ENCODE results near the gene HID1. TPM values are rescaled to one million over a fixed set of nuclear protein-coding genes. Genes with fewer than 3 reads are reported as not detected.

HID1 gene
- total RNA-seq (10 to 100 TPM; 12.7 to 21.0 (median 14.5) TPM), total RNA-seq (1.4 to 16.8 (median 10.4) reads per million in 29 experiments)
- total RNA-seq (2013) = 3.0 TPM

- ATAC-seq (replicated peaks in 1 of 4) (peak; percentile 90 to 93 (median 92)), DNase-seq (peak; percentile 56 to 88 (median 74))
- 6% methylated on average over 90 of the region's 95 CpGs for WGBS (ENCODE audit: insufficient coverage)
- Mint-ChIP-seq H3K4me3 (peak within 1 kb of the TSS; percentile 80 to 96 (median 82)), H3K4me1 (peaks cover 6 to 13% (median 6%) of the 10 kb centered on the region in 3 donors), H3K9me3 (no peaks in the 10 kb centered on the region), H3K36me3 (no peaks in the 10 kb centered on the region), H3K27ac (peak within 1 kb of the TSS; percentile 24 to 61), H3K27me3 (peaks cover 0 to 19% of the 10 kb centered on the region in 2 donors)
- H3K9me3 ChIP-seq = no peaks in the 10 kb centered on the region
- peaks cover 2 to 21% of the 10 kb centered on the region in 2 experiments for H3K4me1 ChIP-seq (ENCODE audit: control insufficient read depth in 1 of 2, extremely low read depth in 1 of 2, insufficient read depth in 2 of 2, low read length in 2 of 2)
- ChIA-PET CTCF (interaction anchor here (0.6 to 3.6 kb wide), 7 partner anchors 11 to 106 kb away, joined by 3 to 13 read pairs (median 3); partner anchors contain the start of gene CDR2L (in 1 of the 2)), POLR2A (no interaction called here)
- H3K27ac ChIP-seq (ENCODE audit: low read length) = no peak within 1 kb of the TSS
- H3K27me3 ChIP-seq (replicated peaks in 1 of 2; ENCODE audit: control insufficient read depth in 2 of 2, extremely low read depth in 1 of 2, insufficient read depth in 2 of 2, low read length in 1 of 2) = peaks cover 0 to 41% of the 10 kb centered on the region in 2 experiments
- H3K36me3 ChIP-seq (ENCODE audit: control insufficient read depth in 2 of 2, extremely low read depth in 1 of 2, insufficient read depth in 1 of 2, low read length in 1 of 2) = no peaks in the 10 kb centered on the region
- peak within 1 kb of the TSS; percentile 53 to 59 for H3K4me3 ChIP-seq (ENCODE audit: control insufficient read depth in 1 of 2, extremely low read depth in 1 of 2, low read length in 1 of 2)
Measured at GRCh38 chr17:74972107-74972972, at the start of gene HID1. Gene HID1, minus strand, starts transcription at chr17:74972759. Its CDS starts 103 bp downstream, at chr17:74972656.

- Mint-ChIP-seq H3K27ac (no peak overlapping the region), H3K4me3 (no peak overlapping the region), H3K4me1 (peaks cover 7 to 32% (median 19%) of the 10 kb centered on the region in 3 donors), H3K9me3 (no peaks in the 10 kb centered on the region), H3K27me3 (no peaks in the 10 kb centered on the region), H3K36me3 (peaks cover 40% of the 10 kb centered on the region)
- Histone ChIP-seq H3K27ac (ENCODE audit: low read length) (no peak overlapping the region), H3K4me1 (ENCODE audit: control insufficient read depth in 1 of 2, extremely low read depth in 1 of 2, insufficient read depth in 2 of 2, low read length in 2 of 2) (peaks cover 3 to 9% of the 10 kb centered on the region in 2 experiments), H3K27me3 (replicated peaks in 1 of 2; ENCODE audit: control insufficient read depth in 2 of 2, extremely low read depth in 1 of 2, insufficient read depth in 2 of 2, low read length in 1 of 2) (no peaks in the 10 kb centered on the region), H3K4me3 (ENCODE audit: control insufficient read depth in 1 of 2, extremely low read depth in 1 of 2, low read length in 1 of 2) (no peak overlapping the region), H3K36me3 (ENCODE audit: control insufficient read depth in 2 of 2, extremely low read depth in 1 of 2, insufficient read depth in 1 of 2, low read length in 1 of 2) (peaks cover 5 to 47% of the 10 kb centered on the region in 2 donors), H3K9me3 (no peaks in the 10 kb centered on the region)
- ATAC-seq (replicated peaks in 1 of 4) (no peak), DNase-seq (no peak)
- ChIA-PET CTCF (no interaction called here), POLR2A (no interaction called here)
- 98% methylated on average over 9 of the region's 19 CpGs for WGBS (ENCODE audit: insufficient coverage)
Measured at GRCh38 chr17:75020331-75021110, 48.0 kb upstream of the HID1 start.

GRCh38 chr17:75019710-75020109 lies 47.2 kb upstream of the HID1 start:
- ATAC-seq (replicated peaks in 1 of 4) (no peak), DNase-seq (no peak)
- H3K36me3 ChIP-seq (ENCODE audit: control insufficient read depth in 2 of 2, extremely low read depth in 1 of 2, insufficient read depth in 1 of 2, low read length in 1 of 2) = peaks cover 5 to 47% of the 10 kb centered on the region in 2 donors
- Mint-ChIP-seq H3K4me1 (peaks cover 10 to 29% (median 16%) of the 10 kb centered on the region in 3 donors), H3K36me3 (peaks cover 43% of the 10 kb centered on the region), H3K9me3 (no peaks in the 10 kb centered on the region), H3K27ac (no peak overlapping the region), H3K27me3 (no peaks in the 10 kb centered on the region), H3K4me3 (no peak overlapping the region)
- CTCF ChIA-PET = interaction anchor here in 1 of 2 donors (0.7 kb wide), 1 partner anchor 90 kb away, joined by 4 read pairs; the partner anchor contains the start of gene ARMC7
- POLR2A ChIA-PET = no interaction called here
- no peak overlapping the region for H3K27ac ChIP-seq (ENCODE audit: low read length)
- H3K4me3 ChIP-seq (ENCODE audit: control insufficient read depth in 1 of 2, extremely low read depth in 1 of 2, low read length in 1 of 2) = no peak overlapping the region
- H3K4me1 ChIP-seq (ENCODE audit: control insufficient read depth in 1 of 2, extremely low read depth in 1 of 2, insufficient read depth in 2 of 2, low read length in 2 of 2) = peaks cover 0 to under 1% of the 10 kb centered on the region in 2 experiments
- no peaks in the 10 kb centered on the region for H3K27me3 ChIP-seq (replicated peaks in 1 of 2; ENCODE audit: control insufficient read depth in 2 of 2, extremely low read depth in 1 of 2, insufficient read depth in 2 of 2, low read length in 1 of 2)
- 100% methylated on average over 1 of the region's 3 CpGs for WGBS (ENCODE audit: insufficient coverage)
- no peaks in the 10 kb centered on the region for H3K9me3 ChIP-seq

- CTCF ChIA-PET = no interaction called here
- H3K4me3 Mint-ChIP-seq = no peak overlapping the region
- POLR2A ChIA-PET = no interaction called here
- DNase-seq (no peak), ATAC-seq (replicated peaks in 1 of 4) (no peak)
- H3K9me3 ChIP-seq = no peaks in the 10 kb centered on the region
- H3K4me1 ChIP-seq (ENCODE audit: control insufficient read depth in 1 of 2, extremely low read depth in 1 of 2, insufficient read depth in 2 of 2, low read length in 2 of 2) = no peaks in the 10 kb centered on the region
- peaks cover 43% of the 10 kb centered on the region for H3K36me3 Mint-ChIP-seq
- no peak overlapping the region for H3K27ac Mint-ChIP-seq
- peaks cover 5 to 47% of the 10 kb centered on the region in 2 donors for H3K36me3 ChIP-seq (ENCODE audit: control insufficient read depth in 2 of 2, extremely low read depth in 1 of 2, insufficient read depth in 1 of 2, low read length in 1 of 2)
- no peak overlapping the region for H3K27ac ChIP-seq (ENCODE audit: low read length)
- H3K9me3 Mint-ChIP-seq = no peaks in the 10 kb centered on the region
- no peaks in the 10 kb centered on the region for H3K27me3 ChIP-seq (replicated peaks in 1 of 2; ENCODE audit: control insufficient read depth in 2 of 2, extremely low read depth in 1 of 2, insufficient read depth in 2 of 2, low read length in 1 of 2)
- 94% methylated on average over 2 of the region's 5 CpGs for WGBS (ENCODE audit: insufficient coverage)
- H3K4me1 Mint-ChIP-seq = peaks cover 14 to 25% (median 17%) of the 10 kb centered on the region in 3 donors
- H3K4me3 ChIP-seq (ENCODE audit: control insufficient read depth in 1 of 2, extremely low read depth in 1 of 2, low read length in 1 of 2) = no peak overlapping the region
- H3K27me3 Mint-ChIP-seq = no peaks in the 10 kb centered on the region
Measured at GRCh38 chr17:75019146-75019545, 46.6 kb upstream of the HID1 start.

- no peaks in the 10 kb centered on the region for H3K27me3 ChIP-seq (replicated peaks in 1 of 2; ENCODE audit: control insufficient read depth in 2 of 2, extremely low read depth in 1 of 2, insufficient read depth in 2 of 2, low read length in 1 of 2)
- no peaks in the 10 kb centered on the region for H3K9me3 ChIP-seq
- POLR2A ChIA-PET = interaction anchor here in 1 of 2 donors (0.5 to 1.3 kb wide), 4 partner anchors 8 to 864 kb away, joined by 3 to 8 read pairs (median 3); no protein-coding TSS in a partner anchor
- CTCF ChIA-PET = interaction anchor here (0.7 to 4.1 kb wide), 11 partner anchors 19 to 188 kb away, joined by 3 to 46 read pairs (median 4); partner anchors contain the start of genes CDR2L (in 1 of the 2) and HID1 (in 1 of the 2)
- H3K27ac Mint-ChIP-seq = peak overlapping the region; percentile 85 to 86
- peak overlapping the region; percentile 92 to 94 (median 93) for H3K4me3 Mint-ChIP-seq
- DNase-seq = no peak
- peaks cover 0 to 12% of the 10 kb centered on the region in 2 donors for H3K36me3 ChIP-seq (ENCODE audit: control insufficient read depth in 2 of 2, extremely low read depth in 1 of 2, insufficient read depth in 1 of 2, low read length in 1 of 2)
- H3K9me3 Mint-ChIP-seq = no peaks in the 10 kb centered on the region
- peaks cover 6 to 20% of the 10 kb centered on the region in 2 experiments for H3K4me1 ChIP-seq (ENCODE audit: control insufficient read depth in 1 of 2, extremely low read depth in 1 of 2, insufficient read depth in 2 of 2, low read length in 2 of 2)
- ATAC-seq (replicated peaks in 1 of 4) = peak in 1 of 4 experiments; percentile 7
- H3K27ac ChIP-seq (ENCODE audit: low read length) = peak overlapping the region; percentile 72
- 1% methylated on average over 9 of the region's 10 CpGs for WGBS (ENCODE audit: insufficient coverage)
- H3K4me1 Mint-ChIP-seq = peaks cover 33 to 41% (median 39%) of the 10 kb centered on the region in 3 donors
- peak overlapping the region; percentile 67 to 94 for H3K4me3 ChIP-seq (ENCODE audit: control insufficient read depth in 1 of 2, extremely low read depth in 1 of 2, low read length in 1 of 2)
- peaks cover 13% of the 10 kb centered on the region for H3K36me3 Mint-ChIP-seq
- H3K27me3 Mint-ChIP-seq = no peaks in the 10 kb centered on the region
Measured at GRCh38 chr17:75013092-75013559, 40.6 kb upstream of the HID1 start.
